Psoas muscle (tissue), 8 donors: ENCODE data around the gene ABHD12. TPM values are rescaled to one million over a fixed set of nuclear protein-coding genes. Genes with fewer than 3 reads are reported as not detected.
A peak's percentile ranks its signal among the peaks of the same experiment; 100 is the strongest.
"Not testable (repeated sequence)": the region's sequence is repeated elsewhere in the genome, so short reads cannot be mapped to it uniquely, and the experiment has no call there.

Source experiments
- ATAC-seq, 4 donors: fragments of 200-7000 bp; cut with Tn5 transposase; one replicate each; pipeline ENCODE4 v1.9.1; 2020; ENCODE audit warnings: moderate library complexity in 3 of 4, mild to moderate bottlenecking in 2 of 4
- DNase-seq, 2 donors: peaks; one replicate each; pipeline ENCODE4 v3.0.0-alpha.2; 2020
- H3K27ac ChIP-seq: fragments of 200-600 bp; one replicate; pipeline ENCODE4 v1.8.0; 2022
- H3K27me3 ChIP-seq, 3 donors: fragments of 200-600 bp in 1 of 3; one replicate each; pipeline versions ENCODE4 v1.6.1 to v1.8.0; 2013 to 2022; ENCODE audit warnings: low read length in 2 of 3, mild to moderate bottlenecking in 2 of 3, moderate library complexity in 1 of 3; ENCODE audit not compliant: insufficient read depth in 3 of 3
- H3K36me3 ChIP-seq, 2 donors: fragments of 200-600 bp in 1 of 2; one replicate each; pipeline versions ENCODE4 v1.6.1 to v1.8.0; 2013 to 2022; ENCODE audit warnings: low read depth in 1 of 2, mild to moderate bottlenecking in 1 of 2, moderate library complexity in 1 of 2; ENCODE audit not compliant: insufficient read depth in 1 of 2
- H3K4me1 ChIP-seq: fragments of 200-600 bp; one replicate; pipeline ENCODE4 v1.8.0; 2022
- H3K4me3 ChIP-seq: fragments of 200-600 bp; one replicate; pipeline ENCODE4 v1.8.0; 2022; ENCODE audit warnings: mild to moderate bottlenecking
- H3K9me3 ChIP-seq: fragments of 200-600 bp; one replicate; pipeline ENCODE4 v1.8.0; 2022
- WGBS, 3 donors: extraction: QIAGEN DNeasy Blood & Tissue Kit; methylation state at CpG; one replicate each; pipeline versions ENCODE4 v1.1.6 to v1.1.7; 2013; 5-methylcytosine and 5-hydroxymethylcytosine counted together
- intact Hi-C, 2 donors: fragments of 100-400 bp; cut with DNase I; formaldehyde crosslinking; loops; one replicate each; pipeline versions ENCODE4 v1.11.0 to v1.14.2; 2022
- polyA plus RNA-seq, 3 donors: library from polyadenylated mRNA; stranded (reverse); fragments of 200-250 nt; gene quantifications; one replicate each; pipeline ENCODE4 v1.2.3, GENCODE V29; 2013
- total RNA-seq, 4 donors: library from RNA; stranded (reverse); fragmentation: NEBNext Ultra II Directional in 2 of 4; extraction: Animal tissue kit (Norgen Biotek cat#: 25700) in 2 of 4; gene quantifications; one replicate each; pipeline versions ENCODE4 v1.2.1 to v1.2.4, GENCODE V29; 2021 to 2023
- TF ChIP-seq, protein P1 (sequence below): fragments of 200-600 bp; IDR thresholded peaks from one replicate; pipeline ENCODE4 v1.8.0; 2022; ENCODE audit warnings: antibody characterized with exemption
- donor health status: healthy with polysubstance abuse.
- donor health status: DM: no; HTN: no; CAD: no; lungs with moderate emphysema.
- donor health status: Bipolar disorder and iron deficiency.
- donor health status: healthy.
- donor health status: DM: yes; HTN: yes; CAD: no.
- donor health status: DM: no; HTN: no; CAD: no.
- donor health status: DM: no; HTN: no; CAD: no.
- donor health status: DM: yes; HTN: yes; CAD: no.

The ABHD12 gene
- total and polyA plus RNA-seq, 7 donors: 7.9 to 15.5 (median 9.6) TPM

DNA sequence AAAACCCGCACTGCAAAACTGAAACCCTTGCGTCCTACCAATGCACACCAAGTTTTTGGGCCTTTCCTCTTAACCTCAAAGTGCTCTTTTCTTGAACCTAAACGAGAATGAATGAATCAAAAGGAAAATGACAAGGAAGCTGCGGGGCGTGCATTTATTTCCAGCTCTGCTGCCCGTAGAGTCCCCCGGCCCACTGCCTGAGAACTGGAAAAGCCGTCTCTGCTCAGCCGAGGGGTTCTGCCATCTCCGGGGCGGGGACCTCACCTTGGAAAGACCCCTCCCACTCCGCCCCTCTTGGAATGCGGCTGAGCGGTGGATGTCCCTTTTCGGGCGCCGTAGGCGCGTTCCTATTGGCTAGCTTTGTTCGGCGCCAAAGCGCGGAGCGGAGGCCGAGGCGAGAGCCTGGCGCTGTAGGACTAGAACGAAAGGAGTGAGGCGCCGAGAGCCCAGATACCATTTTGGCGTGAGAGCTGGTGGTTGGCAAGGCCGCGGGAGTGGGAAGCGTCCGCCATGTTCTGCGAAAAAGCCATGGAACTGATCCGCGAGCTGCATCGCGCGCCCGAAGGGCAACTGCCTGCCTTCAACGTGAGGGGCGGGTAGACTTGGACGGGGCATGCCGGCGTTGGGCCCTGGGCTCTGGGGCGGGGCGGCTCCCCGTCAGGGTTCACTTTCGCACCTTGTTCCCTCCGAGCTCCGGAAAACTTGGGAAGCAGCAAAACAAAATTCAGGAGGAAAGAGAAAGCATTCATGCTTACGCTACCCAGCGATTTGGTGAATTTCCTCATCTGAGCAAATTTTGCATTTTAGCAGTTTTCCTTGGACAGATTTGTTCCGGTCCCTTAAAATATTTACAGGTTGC is 16.9 kb upstream of the ABHD12 start, which contains the start of gene GINS1:
Gene GINS1 (plus strand): TSS at position 363 of the 859 bp plus-strand sequence. CDS start 148 bp downstream, at position 511.
- H3K9me3 ChIP-seq: peaks cover 13% of the 10 kb centered on the region
- peak within 1 kb of the TSS; percentile 81 for H3K4me3 ChIP-seq
- DNase-seq (peak; percentile 71 to 84), ATAC-seq (peak; percentile 85 to 99 (median 92))
- WGBS, 3 donors: 1 to 2% (median 2%) methylated on average over 56 of the region's 56 CpGs
- peaks cover 8% of the 10 kb centered on the region for H3K4me1 ChIP-seq
- intact Hi-C loops: loop anchor here (10.0 kb wide), 2 partner anchors 287 to 323 kb away; partner anchors contain the start of genes VSX1 (in 1 of the 2) and ZNF337 (in 1 of the 2)
- no peak within 1 kb of the TSS for H3K27ac ChIP-seq
- no peaks in the 10 kb centered on the region for H3K27me3 ChIP-seq
- no peaks in the 10 kb centered on the region for H3K36me3 ChIP-seq
- TF ChIP-seq, protein P1, sequence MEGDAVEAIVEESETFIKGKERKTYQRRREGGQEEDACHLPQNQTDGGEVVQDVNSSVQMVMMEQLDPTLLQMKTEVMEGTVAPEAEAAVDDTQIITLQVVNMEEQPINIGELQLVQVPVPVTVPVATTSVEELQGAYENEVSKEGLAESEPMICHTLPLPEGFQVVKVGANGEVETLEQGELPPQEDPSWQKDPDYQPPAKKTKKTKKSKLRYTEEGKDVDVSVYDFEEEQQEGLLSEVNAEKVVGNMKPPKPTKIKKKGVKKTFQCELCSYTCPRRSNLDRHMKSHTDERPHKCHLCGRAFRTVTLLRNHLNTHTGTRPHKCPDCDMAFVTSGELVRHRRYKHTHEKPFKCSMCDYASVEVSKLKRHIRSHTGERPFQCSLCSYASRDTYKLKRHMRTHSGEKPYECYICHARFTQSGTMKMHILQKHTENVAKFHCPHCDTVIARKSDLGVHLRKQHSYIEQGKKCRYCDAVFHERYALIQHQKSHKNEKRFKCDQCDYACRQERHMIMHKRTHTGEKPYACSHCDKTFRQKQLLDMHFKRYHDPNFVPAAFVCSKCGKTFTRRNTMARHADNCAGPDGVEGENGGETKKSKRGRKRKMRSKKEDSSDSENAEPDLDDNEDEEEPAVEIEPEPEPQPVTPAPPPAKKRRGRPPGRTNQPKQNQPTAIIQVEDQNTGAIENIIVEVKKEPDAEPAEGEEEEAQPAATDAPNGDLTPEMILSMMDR: no peak

DNA sequence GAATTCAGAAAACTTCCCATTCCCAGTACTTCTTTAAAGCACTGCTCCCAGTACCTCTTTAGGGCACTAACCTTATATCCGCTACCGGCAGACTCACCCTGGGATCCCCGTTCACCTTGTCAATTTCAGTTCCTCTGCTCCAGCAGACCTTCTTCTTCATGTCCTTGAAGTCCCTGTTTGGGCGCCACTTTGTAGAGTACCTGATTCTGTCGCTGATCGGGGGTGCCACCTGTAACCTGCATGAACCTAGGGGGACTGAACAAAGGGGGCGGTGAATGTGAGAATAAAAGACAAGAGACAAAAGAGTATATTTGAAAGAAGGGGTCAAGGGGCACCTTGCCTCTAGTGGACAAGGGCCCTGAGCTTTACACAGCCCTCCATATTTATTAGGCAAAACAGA is 11.9 kb upstream of the ABHD12 start:
- intact Hi-C loops: loop anchor here (10.0 kb wide), 2 partner anchors 292 to 318 kb away; partner anchors contain the start of genes VSX1 (in 1 of the 2) and ZNF337 (in 1 of the 2)
- Histone ChIP-seq H3K27me3 (no peaks in the 10 kb centered on the region), H3K4me3 (no peak overlapping the region), H3K4me1 (no peaks in the 10 kb centered on the region), H3K9me3 (peaks cover 13% of the 10 kb centered on the region), H3K36me3 (no peaks in the 10 kb centered on the region), H3K27ac (no peak overlapping the region)
- ATAC-seq: no peak
- TF ChIP-seq, protein P1: no peak
- no peak for DNase-seq
- 96 to 97% (median 97%) methylated on average over 7 of the region's 7 CpGs for WGBS, 3 donors

DNA sequence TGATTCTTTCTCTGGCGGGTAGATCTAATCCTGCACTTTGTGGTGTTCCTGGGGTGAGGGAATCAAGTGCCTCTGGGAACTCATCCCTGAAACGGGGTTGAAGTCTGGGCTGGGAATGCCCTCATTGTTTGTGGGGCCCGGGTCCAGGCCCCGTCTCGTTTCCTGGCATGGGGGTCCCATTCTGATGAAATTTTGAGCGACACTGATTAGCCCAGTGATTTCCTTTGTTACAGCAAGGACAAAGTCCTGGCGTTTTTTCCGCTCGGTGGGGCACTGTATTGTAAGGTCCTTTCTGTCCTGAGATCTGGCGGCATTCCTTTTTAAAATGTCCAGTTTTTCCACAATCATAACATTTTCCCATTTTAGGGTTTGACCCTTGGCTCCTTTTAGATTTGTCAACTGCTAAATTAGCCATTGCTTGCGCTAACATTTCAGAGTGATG is 9.7 kb upstream of the ABHD12 start:
- WGBS, 3 donors: 77 to 80% (median 78%) methylated on average over 11 of the region's 11 CpGs
- not testable (repeated sequence) for H3K4me1 ChIP-seq, H3K4me3 ChIP-seq, DNase-seq, H3K36me3 ChIP-seq, H3K27ac ChIP-seq, ATAC-seq, H3K27me3 ChIP-seq
- intact Hi-C loops: loop anchor here (10.0 kb wide), 2 partner anchors 294 to 316 kb away; partner anchors contain the start of genes VSX1 (in 1 of the 2) and ZNF337 (in 1 of the 2)
- H3K9me3 ChIP-seq: peaks cover 13% of the 10 kb centered on the region

DNA sequence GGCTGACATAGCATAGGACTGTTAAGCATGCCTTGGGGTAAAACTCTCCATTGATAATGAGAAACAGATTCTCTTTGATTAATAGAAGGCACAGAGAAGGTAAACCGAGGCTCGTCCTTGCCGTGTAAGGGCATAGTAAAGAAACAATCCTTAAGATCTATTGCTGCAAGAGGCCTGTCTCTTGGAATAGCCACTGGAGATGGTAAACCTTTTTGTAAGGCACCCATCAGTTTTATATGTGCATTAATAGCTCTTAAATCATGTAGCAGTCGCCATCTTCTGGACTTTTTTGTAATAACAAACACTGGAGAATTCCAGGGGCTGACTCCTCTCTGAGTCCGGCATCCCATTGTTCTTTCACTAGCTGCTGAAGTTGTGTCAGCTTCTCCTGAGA is 8.4 kb upstream of the ABHD12 start:
- TF ChIP-seq, protein P1: peak; percentile 61
- no peak for DNase-seq
- ATAC-seq: peak; percentile 64 to 92 (median 84)
- no peak overlapping the region for H3K27ac ChIP-seq
- no peak overlapping the region for H3K4me3 ChIP-seq
- no peaks in the 10 kb centered on the region for H3K36me3 ChIP-seq
- intact Hi-C loops: loop anchor here (5.0 to 10.0 kb wide), 8 partner anchors 84 to 407 kb away; partner anchors contain the start of genes ENTPD6 (in 2 of the 2) and APMAP (in 1 of the 2)
- H3K9me3 ChIP-seq: peaks cover 12% of the 10 kb centered on the region
- no peaks in the 10 kb centered on the region for H3K27me3 ChIP-seq
- WGBS, 3 donors: 12 to 16% (median 14%) methylated on average over 5 of the region's 5 CpGs
- H3K4me1 ChIP-seq: no peaks in the 10 kb centered on the region
